PFSK-1 (cell line): ENCODE data around the gene LSM7.

Experiments
- FOXP2 ChIP-seq: optimal IDR thresholded peaks from 2 replicates; pipeline ENCODE3; 2011; ENCODE audit warnings: borderline replicate concordance, control low read depth, inconsistent platforms; ENCODE audit not compliant: insufficient read depth; ENCODE audit errors: extremely low read length, extremely low read depth
- POLR2AphosphoS5 ChIP-seq: IDR thresholded peaks from 2 replicates; pipeline ENCODE4 v1.6.1; 2012; ENCODE audit warnings: low read depth, mild to moderate bottlenecking, control low read depth, low read length, moderate library complexity
- SIN3A ChIP-seq: IDR thresholded peaks from 2 replicates; pipeline ENCODE4 v1.6.1; 2012; ENCODE audit warnings: mild to moderate bottlenecking, low read length, moderate library complexity, borderline replicate concordance; ENCODE audit not compliant: insufficient read depth
- TAF1 ChIP-seq: IDR thresholded peaks from 2 replicates; pipeline ENCODE4 v1.6.1; 2012; ENCODE audit warnings: low read length, control low read depth, borderline replicate concordance; ENCODE audit not compliant: insufficient read depth
- TF ChIP-seq, protein P1 (sequence below), 2 experiments: IDR thresholded peaks; 2 replicates each; pipeline versions ENCODE4 v1.6.1 to v1.8.0; 2011 to 2012; ENCODE audit warnings: low read depth in 2 of 2, low read length in 2 of 2, control low read depth in 1 of 2, inconsistent platforms in 1 of 2, mild to moderate bottlenecking in 1 of 2, moderate library complexity in 1 of 2; ENCODE audit not compliant: insufficient read depth in 1 of 2

Gene LSM7

DNA sequence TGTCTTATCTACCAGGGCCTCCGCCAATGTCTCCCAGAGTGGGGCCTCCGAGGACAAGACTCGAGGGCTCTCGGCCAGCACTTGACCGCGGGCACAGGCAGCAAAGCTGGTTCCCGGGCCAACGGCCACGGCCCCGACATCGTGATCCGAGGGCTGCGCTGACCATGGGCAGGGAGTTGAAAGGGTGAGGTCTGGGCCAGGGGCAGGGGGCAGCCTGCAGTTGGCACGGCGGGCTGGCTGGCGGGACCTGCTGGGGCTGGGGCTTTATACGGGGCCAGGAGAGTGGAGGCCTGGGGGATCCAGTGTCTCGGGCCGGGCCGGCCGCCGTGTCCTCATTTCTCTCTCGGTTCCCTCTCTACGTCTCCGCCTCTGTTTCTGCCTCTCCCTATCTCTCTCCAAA, 10.6 kb downstream of the LSM7 start:
- TF ChIP-seq FOXP2, result no peak
- TF ChIP-seq, protein P1, sequence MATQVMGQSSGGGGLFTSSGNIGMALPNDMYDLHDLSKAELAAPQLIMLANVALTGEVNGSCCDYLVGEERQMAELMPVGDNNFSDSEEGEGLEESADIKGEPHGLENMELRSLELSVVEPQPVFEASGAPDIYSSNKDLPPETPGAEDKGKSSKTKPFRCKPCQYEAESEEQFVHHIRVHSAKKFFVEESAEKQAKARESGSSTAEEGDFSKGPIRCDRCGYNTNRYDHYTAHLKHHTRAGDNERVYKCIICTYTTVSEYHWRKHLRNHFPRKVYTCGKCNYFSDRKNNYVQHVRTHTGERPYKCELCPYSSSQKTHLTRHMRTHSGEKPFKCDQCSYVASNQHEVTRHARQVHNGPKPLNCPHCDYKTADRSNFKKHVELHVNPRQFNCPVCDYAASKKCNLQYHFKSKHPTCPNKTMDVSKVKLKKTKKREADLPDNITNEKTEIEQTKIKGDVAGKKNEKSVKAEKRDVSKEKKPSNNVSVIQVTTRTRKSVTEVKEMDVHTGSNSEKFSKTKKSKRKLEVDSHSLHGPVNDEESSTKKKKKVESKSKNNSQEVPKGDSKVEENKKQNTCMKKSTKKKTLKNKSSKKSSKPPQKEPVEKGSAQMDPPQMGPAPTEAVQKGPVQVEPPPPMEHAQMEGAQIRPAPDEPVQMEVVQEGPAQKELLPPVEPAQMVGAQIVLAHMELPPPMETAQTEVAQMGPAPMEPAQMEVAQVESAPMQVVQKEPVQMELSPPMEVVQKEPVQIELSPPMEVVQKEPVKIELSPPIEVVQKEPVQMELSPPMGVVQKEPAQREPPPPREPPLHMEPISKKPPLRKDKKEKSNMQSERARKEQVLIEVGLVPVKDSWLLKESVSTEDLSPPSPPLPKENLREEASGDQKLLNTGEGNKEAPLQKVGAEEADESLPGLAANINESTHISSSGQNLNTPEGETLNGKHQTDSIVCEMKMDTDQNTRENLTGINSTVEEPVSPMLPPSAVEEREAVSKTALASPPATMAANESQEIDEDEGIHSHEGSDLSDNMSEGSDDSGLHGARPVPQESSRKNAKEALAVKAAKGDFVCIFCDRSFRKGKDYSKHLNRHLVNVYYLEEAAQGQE (IDR thresholded peaks at IDR 0.05; ENCODE audit: insufficient read depth in 1 of 2, low read depth in 2 of 2, low read length in 2 of 2), result no peak

DNA sequence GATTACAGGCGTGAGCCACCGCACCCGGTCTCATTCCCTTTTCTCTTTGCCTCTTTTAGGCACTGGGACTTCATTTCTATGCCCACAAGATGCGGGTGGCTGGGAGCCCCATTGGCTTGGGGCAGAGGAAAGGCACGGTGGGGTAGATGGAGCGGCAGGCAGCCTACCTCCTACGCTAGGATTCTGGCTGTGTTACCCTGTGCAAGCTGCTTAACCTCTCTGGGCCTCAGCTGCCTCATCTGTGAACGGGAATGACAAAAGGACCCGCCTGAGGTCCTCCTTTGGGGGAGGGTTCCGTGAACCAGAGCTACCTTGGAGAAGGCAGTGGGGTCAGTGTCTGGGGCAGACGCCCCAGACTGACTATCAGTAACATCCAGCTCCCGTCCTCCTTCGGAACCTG, 11.1 kb downstream of the LSM7 start:
- TF ChIP-seq FOXP2 (no peak), TAF1 (no peak), POLR2AphosphoS5 (no peak), SIN3A (no peak)
- TF ChIP-seq, protein P1 (IDR thresholded peaks at IDR 0.05; ENCODE audit: insufficient read depth in 1 of 2, low read depth in 2 of 2, low read length in 2 of 2), result no peak

DNA sequence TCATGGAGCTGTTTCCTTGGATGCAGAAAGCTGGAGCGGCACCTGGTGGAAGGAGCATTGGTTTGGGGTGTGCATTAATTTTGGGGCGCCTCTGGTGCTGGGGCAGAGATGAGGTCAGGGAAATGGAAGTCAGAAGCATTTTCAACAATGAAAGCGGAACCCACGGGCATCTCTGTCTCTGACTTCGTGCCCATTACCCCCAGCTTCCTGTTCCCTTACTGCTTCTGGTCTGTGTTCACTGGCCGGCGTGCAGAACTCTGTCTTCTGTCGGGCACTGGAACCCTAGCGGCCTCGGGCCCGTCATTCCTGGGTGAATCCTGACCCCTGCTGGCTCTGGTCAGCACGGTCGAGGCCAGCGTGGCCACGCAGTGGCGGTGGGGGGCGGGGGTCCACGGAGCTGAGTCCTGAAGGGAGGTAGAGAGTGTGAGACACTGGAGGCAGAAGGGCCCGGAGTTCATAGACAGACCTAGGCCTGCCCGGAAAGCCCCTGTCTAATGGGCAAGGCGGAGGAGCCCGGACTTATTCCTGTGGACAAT, 12.5 kb downstream of the LSM7 start:
- TF ChIP-seq TAF1 (no peak), FOXP2 (peak; percentile 43)

DNA sequence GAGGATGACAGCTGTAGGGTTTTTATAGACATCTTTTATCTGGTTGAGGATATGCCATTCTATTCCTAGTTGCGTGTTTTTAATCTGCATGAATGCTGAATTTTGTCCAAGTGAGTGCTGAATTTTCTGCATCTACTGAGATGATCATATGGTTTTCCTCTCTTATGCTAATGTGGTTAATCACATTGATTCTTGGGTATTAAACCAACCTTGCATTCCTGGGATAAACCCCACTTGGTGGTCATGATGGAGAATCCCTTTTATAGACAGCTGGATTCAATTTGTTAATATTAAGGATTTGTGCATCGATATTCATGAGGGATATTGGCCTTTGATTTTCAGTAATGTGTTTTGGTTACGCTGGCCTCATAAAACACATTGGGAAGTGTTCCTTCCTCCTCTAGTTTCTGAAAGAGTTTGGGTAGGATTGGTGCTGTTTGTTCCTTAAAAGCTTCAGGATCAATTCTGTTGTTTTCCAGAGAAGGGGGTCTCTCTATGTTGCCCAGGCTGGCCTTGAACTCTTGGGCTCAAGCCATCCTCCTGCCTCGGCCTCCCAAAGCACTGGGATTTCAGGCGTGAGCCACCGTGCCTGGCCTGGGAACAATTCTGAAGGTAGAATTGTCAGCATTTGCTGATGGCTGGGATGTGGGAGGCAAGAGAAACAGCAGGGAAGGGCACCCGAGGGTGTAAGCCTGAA, 13.1 kb downstream of the LSM7 start:
- no peak for TF ChIP-seq TAF1
- TF ChIP-seq SIN3A, result no peak
- TF ChIP-seq FOXP2, result no peak

DNA sequence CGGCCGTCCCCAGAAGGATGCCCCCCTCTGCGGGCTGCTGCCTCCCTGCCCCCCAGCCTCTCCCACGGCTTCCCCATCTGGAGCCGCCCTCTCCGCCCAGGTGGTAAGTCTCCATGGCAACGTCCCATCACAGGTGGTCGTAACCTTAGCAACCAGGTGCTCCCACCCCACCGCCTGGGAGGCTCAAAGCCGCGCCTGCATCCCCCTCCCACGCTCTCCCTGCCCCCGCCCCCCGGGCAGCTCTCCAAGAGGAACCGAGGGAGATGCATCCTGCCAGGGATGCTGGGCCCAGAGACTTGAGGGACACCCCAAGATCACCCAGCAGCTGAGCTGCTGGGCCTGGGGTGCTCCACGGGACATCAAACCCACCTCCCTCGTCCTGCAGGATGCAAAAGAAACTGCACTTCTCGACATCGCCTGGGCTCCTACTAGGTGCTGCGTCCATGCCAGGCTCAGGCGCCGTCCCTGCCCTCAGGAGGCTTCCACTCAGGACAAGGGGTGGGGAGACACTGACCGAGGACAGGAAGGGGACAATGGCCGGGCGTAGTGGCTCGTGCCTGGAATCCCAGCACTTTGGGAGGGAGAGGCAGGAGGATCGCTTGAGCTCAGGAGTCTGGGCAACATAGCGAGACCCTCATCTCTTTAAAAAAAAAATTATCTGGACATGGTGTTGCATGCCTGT, 15.4 kb downstream of the LSM7 start:
- TF ChIP-seq SIN3A (no peak), FOXP2 (no peak), TAF1 (no peak), POLR2AphosphoS5 (no peak)
- TF ChIP-seq, protein P1 (IDR thresholded peaks at IDR 0.05; ENCODE audit: insufficient read depth in 1 of 2, low read depth in 2 of 2, low read length in 2 of 2), result no peak

DNA sequence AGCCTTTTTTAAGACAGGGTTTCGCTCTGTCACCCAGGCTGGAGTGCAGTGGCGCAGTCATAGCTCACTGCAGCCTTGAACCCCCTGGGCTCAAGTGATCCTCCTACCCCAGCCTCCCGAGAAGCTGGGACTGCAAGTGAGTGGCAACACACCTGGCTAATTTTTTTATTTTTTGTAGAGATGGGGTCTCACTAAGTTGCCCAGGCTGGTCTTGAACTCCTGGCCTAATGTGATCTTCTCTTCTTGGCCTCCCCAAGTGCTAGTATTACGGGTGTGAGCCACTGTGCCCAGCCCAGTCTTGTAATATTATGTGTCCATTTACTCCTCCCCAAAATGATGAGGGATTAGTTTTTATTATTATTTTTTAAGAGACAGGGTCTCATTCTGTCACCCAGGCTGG, 17.3 kb downstream of the LSM7 start:
- TF ChIP-seq FOXP2, result no peak
- no peak for TF ChIP-seq POLR2AphosphoS5
- no peak for TF ChIP-seq SIN3A
- TF ChIP-seq, protein P1 (IDR thresholded peaks at IDR 0.05; ENCODE audit: insufficient read depth in 1 of 2, low read depth in 2 of 2, low read length in 2 of 2), result no peak
- no peak for TF ChIP-seq TAF1
